GM18909 (cell line): ENCODE results near the gene PUS3.

Source experiments
- ATAC-seq: cut with Tn5 transposase; IDR thresholded peaks from one replicate; pipeline ENCODE4 v1.9.1; 2021; ENCODE audit warnings: mild to moderate bottlenecking; ENCODE audit not compliant: unreplicated experiment, poor library complexity

The PUS3 gene

DNA sequence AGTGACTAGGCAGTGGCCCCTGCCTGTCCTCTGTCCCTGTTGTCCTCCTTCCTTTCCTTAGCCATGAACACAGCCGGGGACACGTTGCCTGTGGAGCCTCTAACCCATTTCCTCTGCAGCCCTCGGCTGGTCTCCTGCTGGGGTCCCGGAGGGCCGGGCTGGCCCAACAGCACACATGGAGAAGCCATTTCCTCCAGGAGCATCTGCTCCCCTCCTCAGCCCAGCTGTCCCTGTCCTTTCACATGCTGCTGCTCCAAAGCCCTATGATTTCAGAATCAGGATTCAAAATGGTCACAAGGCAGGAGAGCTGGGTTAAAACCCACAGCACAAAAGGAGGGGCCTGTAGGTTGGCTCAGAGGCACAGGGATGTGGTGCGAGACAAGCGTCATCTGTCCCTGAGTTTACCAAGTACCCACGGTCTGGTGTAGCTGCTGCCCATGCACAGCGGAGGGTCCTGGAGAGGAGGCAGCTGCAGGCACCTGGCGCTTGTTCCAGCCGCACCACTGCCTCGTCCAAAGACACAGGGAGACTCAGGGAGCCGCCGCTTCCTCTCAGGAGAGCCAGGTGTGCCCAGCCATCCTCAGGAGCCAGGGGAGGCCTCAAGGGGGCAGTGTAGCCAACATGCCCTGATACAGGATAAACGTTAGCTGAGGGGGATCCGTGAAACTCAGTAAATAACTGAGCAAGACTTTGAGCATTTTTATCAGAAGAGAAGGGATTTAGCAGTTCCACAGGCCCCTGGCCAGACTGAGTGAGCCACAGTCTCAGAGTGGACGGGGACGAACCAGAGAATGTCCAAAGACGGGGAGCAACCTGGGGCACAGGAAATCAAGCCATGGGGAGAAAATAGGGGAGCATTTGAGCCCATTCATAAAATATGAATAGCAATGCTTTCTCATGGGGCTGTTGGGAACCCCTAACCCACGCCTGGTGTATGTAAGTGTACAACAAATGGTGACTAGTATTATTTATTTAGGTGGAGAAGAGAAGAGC is 38.9 kb upstream of the PUS3 start:
- ATAC-seq = peak; percentile 51

DNA sequence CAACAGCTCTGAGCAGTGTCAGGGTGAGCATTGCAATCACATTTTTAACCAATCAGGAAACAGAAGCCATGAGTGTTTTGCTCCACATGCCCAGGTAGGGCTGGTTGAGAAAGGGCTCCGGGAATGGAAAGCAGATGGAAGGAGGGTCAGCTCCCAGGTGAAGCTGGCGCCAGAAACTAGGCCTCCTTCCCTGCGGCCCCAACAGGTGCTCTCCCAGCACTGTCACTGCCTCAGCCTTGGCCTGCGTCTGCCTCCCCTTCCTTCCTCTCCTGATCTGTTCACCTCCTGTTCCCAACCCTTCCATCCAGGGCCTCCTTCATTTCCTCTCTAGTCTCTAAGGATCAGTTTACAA is 38.2 kb upstream of the PUS3 start:
- no peak for ATAC-seq

DNA sequence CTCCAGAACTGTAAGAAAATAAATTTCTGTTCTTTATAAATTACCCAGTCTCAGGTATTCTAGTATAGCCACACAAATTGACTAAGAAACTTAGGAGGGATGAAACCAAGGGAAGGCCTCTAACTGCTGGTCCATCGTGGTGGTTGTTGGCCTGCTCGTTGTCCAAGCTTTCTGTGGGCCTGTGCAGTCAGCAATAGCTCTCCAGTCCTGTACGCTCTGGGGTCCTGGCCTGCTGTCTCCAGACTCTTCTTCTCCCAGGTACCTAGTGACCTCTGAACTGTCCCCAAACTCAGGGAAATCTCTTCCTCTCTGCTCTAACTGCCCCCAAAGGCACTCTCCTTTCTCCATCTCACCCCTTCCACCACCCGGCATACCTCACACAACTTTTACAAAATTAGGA is 37.1 kb upstream of the PUS3 start:
- no peak for ATAC-seq

DNA sequence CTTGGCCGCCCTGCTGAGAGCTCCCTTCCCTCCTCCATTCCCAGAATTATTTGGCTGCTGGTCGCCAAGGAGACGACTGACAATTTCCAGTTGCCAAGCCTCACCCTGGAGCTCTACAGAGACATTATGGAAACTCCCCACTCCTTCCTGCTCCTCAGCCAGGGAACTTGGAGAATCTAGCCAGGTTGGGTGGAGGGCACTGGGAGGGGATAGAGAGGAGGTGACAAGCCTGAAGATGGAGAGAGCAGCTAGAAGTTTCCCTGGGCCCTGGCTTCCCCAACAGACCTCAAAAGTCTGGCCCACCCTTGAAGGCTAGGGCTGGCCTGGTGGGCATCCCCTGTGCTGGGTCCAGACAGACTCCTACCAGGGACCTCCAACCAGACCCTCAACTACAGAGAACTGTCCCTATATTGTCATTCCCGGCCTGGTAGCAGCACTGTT is 36.1 kb upstream of the PUS3 start:
- no peak for ATAC-seq

DNA sequence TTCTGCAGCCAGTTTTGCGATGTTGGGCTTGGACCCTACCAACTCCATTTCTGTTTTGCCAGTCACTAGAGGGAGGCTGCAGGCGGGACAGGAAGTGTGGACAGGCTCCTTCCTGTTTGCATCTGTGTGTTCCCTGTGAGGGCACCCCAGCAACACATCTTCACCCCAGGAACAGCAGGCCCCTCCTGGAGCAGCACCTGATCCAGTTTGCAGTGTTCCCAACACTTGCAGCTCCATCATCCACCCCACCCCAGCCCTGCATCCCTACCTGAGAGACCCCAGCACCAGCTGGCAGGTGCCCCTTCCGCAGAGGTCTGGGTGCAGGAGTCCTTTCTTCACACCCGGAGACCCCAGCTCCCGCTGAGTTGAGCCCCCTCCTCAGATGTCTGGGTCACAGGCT is 35.4 kb upstream of the PUS3 start:
- ATAC-seq = no peak

DNA sequence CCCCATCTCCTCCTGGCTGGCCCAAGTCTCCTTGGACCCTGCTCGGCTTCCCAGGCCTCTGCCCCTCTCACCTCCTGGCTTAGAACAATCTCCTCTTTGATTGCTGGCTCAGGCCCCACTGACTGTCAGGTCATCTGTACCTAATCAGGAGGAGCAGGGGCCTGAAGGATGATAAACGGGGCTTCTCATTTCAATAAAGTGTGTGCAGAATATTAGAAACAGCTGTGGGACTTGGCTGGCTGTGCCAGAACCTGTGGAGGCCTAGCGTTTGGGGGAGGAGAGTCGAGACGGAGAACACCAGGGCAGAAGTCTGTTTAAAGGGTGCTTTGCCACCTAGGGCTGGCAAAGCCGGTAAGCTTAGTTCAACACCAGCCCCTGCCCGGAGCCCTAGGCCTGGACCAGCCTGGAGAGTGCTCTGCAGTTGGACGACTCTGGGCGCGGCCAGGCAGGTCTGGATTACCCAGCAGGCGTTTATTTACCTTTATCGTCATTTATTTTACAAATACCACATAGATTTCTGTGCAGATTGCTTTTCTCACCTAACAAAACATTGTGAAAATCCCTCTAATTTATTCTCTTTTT is 32.7 kb upstream of the PUS3 start:
- ATAC-seq = no peak

DNA sequence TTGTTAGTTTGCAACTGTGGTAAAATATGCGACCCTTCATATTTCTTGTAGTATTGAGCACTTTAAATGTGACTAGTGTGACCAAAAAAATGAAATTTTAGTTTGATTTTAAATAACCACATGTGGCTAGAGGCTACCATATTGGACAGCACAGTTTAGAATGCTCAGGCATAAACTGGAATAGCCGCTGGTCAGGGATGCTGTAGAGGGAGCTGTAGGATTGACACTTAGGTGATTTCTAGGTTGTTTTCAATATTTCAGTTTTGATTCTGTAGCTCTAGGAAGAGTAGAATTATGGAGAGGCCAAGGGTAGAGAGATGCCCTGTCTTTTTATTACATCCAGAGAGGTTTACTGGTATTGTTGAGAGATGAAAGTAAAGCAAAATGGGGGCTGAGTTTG is 32.0 kb upstream of the PUS3 start:
- ATAC-seq = no peak

DNA sequence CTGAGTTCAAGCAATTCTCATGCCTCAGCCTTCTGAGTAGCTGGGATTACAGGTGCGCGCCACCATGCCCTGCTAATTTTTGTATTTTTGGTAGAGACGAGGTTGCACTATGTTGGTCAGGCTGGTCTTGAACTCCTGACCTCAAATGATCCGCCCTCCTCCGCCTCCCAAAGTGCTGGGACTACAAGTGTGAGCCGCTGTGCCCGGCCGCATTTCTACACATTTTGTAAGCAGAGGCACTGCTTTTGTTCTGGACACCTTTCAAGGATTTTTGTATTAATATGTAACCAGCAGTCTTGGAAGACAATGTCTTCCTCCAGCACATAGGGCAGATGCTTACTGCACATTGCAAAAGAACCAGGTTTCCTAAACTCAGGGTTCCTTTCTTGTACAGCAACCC is 31.5 kb upstream of the PUS3 start:
- ATAC-seq = no peak

DNA sequence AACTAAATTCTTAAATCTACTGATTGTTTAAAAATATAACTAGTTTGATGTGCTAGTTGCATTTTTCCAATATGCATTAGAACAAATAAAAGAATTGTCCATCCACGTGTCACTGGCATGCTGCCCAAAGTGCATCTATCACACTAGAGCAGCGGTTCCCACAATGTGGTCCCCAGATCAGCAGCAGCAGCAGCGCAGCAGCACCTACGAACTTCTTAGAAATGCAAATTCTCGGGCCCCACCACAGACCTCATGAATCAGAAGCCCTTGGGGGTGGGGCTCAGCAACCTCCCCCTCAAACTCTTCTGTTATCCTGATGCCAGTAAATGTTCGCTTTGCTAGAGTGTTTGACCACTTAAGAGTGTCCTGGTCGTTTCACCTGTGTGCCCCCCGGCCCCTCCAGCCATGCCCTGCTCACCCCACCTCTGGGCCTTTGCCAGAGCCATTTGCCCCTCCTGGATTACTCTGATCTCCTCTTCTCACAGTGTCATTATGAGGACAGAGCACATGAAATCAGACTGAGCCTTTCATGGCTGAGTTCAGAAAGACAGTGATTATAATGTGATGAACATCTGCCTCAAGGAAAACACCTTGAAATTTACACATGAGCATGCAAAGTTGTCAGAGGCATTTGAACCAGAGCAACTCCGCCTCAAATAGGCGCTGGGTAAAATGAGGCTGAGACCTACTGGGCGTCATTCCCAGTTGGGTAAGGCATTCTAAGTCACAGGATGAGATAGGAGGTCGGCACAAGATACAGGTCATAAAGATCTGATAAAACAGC is 30.2 kb upstream of the PUS3 start:
- ATAC-seq = no peak

DNA sequence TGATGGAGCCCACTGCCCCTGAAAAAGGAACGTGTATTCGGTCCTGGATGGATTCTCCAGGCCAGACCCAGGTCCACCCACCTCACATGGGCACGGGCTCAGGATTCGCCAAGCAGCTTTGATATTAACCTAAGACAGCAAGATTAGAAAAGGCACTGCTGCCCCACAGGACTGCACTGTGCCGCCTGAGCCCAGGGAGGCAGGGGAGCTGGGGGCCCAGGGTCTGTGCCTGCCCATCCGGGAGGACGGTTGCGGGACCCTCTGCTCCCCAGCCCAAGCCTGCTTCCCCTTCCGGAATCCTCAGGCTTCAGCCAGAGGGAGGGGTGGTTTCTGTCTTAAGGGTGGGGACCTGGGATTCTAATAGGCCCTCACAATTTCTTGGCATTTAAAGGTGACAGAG is 29.3 kb upstream of the PUS3 start:
- ATAC-seq = no peak

DNA sequence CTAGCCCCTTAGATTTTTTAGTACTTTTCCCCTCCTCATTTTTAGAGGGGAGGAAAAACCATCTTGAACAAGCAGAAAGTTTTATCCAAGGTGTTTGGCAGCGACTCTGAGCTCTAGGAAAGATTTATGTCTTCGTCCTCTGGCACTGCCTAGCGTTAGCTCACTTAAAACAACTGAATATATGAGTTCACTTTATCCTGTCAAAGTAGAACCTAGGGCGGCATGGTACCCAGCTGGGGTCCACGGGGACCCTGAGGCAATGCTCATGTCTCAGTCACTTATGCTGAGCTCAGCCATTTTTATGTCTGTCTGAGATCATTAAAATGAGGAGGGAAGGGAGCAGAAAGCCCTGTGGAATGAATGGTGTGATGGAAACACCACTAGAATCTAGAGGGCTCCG is 28.7 kb upstream of the PUS3 start:
- no peak for ATAC-seq

DNA sequence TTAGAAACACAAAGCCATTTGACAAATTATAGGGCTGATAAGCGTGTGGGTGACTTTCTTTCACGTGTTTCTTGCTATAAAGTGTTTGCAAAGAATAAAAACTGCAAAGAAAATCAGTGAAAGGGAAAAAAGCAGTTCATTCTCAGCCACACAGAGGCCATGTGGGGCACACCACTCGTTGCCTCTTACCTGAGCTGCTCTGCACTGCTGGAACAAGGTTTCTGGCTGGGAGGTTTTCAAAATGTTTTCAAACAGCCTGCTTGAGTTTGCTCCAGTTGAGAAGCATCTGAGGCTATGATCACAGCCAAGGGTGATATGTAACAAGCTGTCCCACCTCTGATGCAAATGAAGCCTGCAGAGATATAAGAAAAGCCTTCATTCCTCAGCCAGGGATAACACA is 28.1 kb upstream of the PUS3 start:
- no peak for ATAC-seq

DNA sequence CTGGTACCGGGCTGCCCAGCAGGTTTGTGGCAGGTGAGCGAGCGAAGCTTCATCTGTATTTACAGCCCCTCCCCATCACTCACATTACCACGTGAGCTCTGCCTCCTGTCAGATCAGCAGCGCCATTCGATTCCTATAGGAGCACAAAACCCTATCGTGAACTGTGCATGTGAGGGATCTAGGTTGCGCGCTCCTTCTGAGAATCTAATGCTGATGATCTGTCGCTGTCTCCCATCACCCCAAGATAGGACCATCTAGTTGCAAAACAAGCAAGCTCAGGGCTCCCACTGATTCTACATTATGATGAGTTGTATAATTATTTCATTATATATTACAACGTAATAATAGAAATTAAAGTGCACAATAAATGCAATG is 27.1 kb upstream of the PUS3 start:
- no peak for ATAC-seq

DNA sequence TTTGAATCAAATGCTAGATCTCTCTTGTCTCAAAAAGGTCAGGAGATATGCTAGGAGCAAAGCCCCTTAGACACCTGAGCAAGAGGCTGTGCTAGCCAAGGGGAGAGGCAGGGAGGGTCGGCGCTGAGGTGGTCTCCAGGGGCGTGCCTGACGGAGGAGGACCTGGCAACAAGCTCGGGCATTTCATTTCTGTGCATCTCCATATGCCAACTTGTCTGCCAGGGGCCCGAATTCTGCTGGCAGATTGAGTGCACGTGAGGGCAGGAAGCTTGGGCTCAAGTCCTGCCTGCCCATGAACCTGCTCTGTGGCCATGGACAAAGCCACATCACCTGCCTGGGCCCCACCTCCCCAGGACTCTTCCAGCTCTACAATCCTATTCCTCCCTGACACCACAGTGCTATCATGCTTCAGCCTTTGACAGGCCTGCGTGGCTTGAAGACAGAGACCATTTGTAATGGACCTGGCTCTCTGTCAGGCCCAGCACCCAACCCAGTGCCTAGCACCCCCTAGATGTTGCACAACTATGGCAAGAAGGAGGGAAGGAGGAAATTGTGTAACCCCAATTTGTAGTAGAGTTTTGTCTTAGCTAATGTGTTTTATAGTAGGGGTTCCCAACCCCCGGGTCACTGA is 26.6 kb upstream of the PUS3 start:
- no peak for ATAC-seq

DNA sequence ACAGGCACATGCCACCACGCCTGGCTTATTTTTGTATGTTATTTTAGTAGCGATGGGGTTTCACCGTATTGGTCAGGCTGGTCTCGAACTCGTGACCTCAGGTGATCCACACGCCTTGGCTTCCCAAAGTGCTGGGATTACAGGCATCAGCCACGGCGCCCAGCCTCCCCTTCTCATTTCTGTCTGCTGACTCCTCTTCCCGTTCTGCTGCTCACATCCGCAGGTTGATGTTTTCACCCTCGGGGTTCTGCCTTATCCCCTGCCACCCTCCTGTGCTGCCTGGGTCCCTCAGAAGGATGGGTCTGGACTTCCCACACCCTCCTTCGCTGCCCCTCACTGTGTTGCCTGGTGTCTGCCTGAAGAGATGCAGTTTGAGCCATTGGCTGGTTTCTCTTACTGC is 23.7 kb upstream of the PUS3 start:
- ATAC-seq = no peak

DNA sequence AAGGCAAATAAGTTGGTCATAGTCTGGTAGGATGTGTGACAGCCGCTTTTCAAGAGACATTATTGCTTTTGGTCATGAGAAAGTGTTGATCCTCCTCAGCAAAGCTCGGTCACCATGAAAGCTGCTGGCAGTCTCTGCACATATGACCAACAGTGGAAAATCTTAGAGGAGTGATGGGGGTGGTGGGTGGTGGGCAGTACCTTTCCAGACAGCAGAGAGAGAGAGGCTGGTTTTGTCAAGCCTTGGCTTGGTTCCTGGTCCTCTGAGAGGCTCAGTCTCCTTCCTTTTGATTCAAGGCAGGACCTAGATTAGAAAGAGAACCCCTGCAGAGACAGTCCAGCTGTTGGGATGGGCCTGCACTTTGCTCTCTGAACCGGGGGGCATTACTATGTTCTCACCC is 22.8 kb upstream of the PUS3 start:
- ATAC-seq = no peak

DNA sequence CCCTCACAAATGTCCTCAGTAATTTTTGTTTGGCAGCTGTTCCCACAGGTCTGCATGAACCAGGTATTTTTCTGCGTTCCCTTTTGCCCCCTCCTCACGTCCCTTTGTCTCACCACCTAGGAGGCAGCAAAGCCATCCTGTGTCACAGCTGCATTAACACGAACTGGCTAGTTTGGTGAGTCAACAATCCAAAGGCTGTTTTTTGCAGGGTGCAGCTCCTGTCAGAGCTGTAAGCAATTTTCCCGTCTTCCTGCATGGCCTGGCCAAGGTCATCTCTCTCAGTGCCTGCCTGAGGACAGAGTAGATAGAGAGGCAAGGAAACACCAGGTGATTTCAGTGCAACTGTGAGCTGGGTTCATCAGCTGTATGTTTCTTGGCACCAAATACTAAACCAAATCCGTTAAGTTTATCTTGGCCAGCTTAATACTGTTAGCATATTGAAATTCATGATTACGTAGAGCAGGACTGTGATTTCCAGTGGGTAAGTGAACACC is 22.3 kb upstream of the PUS3 start:
- no peak for ATAC-seq

DNA sequence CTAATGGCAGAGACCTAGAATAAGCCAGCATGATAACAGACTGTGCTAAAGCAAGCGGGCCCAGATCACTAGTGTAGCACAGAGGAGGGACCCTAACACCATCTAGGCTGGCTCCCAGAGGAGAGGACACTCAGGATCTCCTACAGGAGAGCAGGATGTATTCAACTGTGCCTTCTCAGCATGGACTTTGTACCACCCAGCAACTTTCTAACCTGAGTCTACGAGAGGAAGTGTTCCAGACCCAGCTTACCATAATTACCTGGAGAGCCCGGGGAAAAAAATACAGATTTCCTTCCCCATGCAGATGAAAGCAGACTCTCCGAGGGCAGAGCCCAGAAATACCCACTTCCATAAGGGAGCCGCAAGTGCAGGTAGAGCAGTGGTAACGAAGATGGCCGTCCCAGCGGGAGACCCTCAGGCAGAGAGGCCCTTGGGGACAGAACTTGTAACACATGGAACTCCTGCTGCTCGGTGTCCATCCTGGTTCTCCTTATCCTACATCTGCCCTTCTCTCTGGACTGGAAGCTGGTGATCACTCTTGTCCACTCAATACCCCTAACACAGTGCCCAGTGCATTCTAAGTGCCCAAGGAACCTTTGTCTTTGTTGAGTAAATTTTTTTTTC is 21.5 kb upstream of the PUS3 start:
- ATAC-seq = no peak

DNA sequence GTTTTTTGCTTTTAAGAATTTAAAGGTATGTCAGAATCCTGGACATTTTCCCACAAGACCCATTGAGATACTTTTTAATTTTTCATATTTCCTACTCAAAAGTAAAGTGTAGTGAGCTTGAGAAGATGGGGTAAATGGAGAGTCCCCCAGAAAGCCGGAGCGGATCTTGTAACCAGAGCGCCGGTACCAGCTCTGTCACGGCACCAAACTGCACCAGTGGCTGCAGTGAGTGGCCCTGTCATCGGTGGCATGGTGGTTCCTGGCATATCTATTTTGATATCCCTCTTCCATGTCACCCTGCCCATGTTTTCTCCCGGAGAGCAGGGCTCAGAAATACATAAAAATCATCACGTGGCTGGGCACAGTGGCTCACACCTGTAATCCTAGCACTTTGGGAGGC is 20.6 kb upstream of the PUS3 start:
- no peak for ATAC-seq

DNA sequence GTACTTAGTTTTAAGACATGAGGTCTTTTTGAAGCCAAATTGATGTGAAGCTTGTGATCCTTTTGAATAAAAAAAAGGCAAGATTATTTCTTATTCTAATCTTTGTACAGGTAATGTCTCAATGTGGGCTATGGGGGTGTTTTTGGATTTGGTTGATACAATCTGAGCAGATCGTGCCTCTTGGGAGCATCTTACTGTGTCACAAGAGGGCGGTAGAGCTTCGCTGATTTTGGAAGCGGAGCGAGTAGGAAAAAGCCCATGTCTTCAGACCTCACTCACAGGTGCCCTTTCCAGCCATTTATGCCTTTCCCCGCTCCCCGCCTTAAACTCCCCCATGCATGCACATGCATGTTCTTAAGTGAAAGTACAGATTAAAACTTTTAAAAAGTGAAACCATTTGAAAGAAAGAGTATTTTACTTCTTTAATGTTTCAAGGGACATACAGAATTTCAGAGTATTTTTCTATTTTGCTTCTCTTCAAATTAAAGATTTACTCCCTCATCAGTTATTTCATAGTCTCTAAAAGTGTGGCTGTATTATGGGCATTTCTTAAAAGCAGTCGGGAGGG is 20.1 kb upstream of the PUS3 start:
- no peak for ATAC-seq
